B cell (primary cell): ENCODE data around the gene ARPP19.

Experiments
- EZH2 ChIP-seq: IDR thresholded peaks from 2 replicates; pipeline ENCODE4 v1.6.1; 2012; ENCODE audit warnings: borderline replicate concordance, low read depth, mild to moderate bottlenecking, moderate library complexity, low read length; ENCODE audit not compliant: insufficient read depth, poor library complexity, severe bottlenecking
- TF ChIP-seq, protein P1 (sequence below): fragments of 200-600 bp; IDR thresholded peaks from one replicate; pipeline ENCODE4 v1.8.0; 2022; ENCODE audit warnings: antibody characterized with exemption, mild to moderate bottlenecking

DNA sequence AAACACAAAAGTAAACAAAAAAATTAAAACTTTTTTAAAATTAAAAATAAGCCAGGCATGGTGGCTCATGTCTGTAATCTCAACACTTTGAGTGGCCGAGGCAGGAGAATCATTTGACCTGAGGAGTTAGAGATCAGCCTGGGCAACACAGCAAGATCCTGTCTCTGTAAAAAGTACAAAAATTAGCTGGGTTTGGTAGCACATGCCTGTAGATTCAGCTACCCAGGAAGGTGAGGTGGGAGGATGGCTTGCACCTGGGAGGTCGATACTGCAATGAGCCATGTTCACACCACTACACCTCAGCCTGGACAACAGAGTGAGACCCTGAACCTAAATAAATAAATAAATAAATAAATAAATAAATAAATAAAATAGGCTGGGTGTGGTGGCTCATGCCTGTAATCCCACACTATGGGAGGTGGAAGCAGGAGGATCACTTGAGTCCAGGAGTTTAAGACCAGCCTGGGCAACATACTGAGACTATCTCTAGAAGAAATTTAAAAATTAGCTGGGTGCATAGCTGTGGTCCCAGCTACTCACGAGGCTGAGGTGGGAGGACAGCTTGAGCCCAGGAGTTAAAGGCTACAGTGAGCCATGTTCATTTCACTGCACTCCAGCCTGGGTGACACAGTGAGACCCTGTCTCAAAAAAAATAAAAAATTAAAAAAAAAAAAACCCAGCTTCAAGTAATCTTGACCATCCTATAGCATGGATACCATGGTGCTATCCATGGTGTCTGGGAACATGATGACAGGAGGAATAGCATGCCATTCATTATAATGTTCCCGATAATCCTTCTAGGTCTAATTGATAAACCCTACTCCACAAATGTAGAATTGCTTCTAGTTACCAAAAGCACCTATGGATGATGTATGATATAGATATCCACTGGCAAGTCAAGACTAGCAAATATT, 44.4 kb downstream of the ARPP19 start:
- TF ChIP-seq, protein P1, sequence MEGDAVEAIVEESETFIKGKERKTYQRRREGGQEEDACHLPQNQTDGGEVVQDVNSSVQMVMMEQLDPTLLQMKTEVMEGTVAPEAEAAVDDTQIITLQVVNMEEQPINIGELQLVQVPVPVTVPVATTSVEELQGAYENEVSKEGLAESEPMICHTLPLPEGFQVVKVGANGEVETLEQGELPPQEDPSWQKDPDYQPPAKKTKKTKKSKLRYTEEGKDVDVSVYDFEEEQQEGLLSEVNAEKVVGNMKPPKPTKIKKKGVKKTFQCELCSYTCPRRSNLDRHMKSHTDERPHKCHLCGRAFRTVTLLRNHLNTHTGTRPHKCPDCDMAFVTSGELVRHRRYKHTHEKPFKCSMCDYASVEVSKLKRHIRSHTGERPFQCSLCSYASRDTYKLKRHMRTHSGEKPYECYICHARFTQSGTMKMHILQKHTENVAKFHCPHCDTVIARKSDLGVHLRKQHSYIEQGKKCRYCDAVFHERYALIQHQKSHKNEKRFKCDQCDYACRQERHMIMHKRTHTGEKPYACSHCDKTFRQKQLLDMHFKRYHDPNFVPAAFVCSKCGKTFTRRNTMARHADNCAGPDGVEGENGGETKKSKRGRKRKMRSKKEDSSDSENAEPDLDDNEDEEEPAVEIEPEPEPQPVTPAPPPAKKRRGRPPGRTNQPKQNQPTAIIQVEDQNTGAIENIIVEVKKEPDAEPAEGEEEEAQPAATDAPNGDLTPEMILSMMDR: no peak
- no peak for TF ChIP-seq EZH2
